Fibroblast of pulmonary artery (primary cell): Measurements from ENCODE around the gene ADAM19.

Source experiments
- DNase-seq: peaks from one replicate; pipeline ENCODE4 v3.0.0-alpha.2; 2010; ENCODE audit warnings: low read depth
- H3K4me3 ChIP-seq: replicated peaks from 2 replicates; pipeline ENCODE4 v1.5.1; 2011; ENCODE audit warnings: low read depth, mild to moderate bottlenecking, control low read depth, low read length, moderate library complexity
- CTCF ChIP-seq: IDR thresholded peaks from 2 replicates; pipeline ENCODE4 v1.5.1; 2011; ENCODE audit warnings: mild to moderate bottlenecking, control low read depth, low read length, inconsistent platforms; ENCODE audit errors: missing control alignments

ADAM19 gene

GRCh38 chr5:157469073-157469472 is 106.5 kb downstream of the ADAM19 start:
- no peak for TF ChIP-seq CTCF
- DNase-seq: no peak

DNA sequence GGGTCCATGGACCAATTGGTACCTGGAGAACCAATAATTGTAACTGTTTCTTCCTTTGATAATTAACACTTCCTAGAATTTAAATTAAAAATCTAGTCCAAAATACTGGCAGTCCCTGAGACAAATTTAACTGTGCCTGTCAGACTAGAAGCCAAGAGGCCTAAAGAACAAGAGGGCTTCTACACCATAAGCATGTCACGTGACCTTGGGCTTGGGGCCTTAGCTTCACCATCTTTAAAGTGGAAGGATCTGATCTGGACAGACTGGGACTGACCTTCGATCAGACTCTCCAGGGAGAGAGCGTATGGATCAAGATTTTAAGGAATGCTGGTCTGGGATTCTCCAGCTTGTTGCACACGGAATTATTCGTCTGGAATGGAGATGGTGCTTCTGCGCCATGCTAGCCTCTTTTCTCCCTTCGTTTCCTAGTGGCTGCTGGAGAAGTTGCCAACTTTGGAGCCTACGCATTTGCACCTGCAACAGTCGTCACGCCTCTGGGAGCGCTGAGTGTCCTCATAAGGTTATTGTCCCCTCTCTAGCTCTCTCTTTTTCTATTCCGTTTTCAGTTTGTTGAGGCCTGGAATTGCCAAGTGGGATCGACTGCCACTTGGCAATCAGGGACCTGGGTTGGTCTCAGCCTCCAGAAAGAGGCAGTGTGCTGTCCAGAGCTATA is 107.1 kb downstream of the ADAM19 start:
- H3K4me3 ChIP-seq: no peak overlapping the region
- TF ChIP-seq CTCF: no peak
- DNase-seq: no peak

More at GRCh38 chr5:157469073-157469472, 106.5 kb downstream of the ADAM19 start:
- no peak overlapping the region for H3K4me3 ChIP-seq

DNA sequence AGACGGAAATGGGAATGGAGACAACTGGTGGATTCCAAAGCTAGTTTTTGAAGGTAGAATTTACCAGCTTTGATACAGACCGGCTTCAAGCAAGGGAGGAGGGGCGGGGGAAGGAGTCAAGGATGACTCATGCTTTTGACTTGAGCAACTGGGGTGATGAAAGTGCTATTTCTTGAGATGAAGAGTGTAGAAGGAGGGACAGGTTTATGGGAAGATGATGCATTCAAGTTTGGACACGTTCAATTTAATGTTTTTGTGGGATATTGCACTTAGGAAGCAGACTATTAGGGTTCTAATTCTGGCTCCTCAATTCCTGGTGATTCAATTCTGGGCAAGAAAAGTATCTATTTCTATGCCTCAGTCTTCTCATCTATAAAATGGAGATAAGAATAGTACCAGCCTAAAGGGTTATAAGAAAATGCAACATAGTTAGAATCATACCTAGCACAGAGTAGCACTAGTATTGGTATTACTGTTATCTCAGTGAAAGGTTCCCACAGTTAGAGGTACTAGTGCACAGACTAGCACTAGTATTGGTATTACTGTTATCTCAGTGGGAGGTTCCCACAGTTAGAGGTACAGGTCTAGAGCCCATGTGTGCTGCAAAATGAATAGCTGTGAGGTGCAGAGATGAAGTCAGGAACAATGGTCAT is 110.9 kb downstream of the ADAM19 start:
- TF ChIP-seq CTCF: no peak
- DNase-seq: peak; percentile 88
- no peak overlapping the region for H3K4me3 ChIP-seq

GRCh38 chr5:157463621-157464518 is 111.7 kb downstream of the ADAM19 start:
- H3K4me3 ChIP-seq: no peak overlapping the region
- no peak for DNase-seq
- no peak for TF ChIP-seq CTCF

DNA sequence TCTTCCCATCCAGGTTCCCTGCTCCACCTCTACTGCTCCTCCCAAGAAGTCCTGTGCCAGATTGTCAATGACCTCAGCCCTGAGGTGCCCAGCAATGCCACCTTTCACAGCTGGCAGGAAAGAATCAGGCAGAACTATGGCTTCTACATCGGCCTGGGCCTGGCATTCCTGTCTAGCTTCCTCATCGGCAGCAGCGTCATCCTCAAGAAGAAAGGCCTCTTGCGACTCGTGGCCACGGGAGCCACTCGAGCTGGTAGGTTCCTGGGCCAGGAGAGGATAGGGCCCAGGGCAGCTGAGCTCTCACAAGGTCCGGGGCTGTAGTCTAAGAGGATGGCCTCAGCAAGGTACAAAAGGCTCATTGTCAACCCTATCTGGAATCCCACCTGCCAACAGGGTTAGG is 112.5 kb downstream of the ADAM19 start:
- no peak for TF ChIP-seq CTCF
- DNase-seq: no peak
- no peak overlapping the region for H3K4me3 ChIP-seq

- no peak overlapping the region for H3K4me3 ChIP-seq
- TF ChIP-seq CTCF: no peak
- no peak for DNase-seq
Measured at GRCh38 chr5:157460921-157461792, 114.4 kb downstream of the ADAM19 start.
